BLaER1 (cell line): ENCODE data around the gene METTL17.

Source experiments
- H3K27ac ChIP-seq: shearing (Covaris generic); formaldehyde crosslinking; 2 replicates; pipeline ENCODE4 v1.8.1; 2022
- H3K27me3 ChIP-seq: shearing (Covaris generic); formaldehyde crosslinking; 2 replicates; pipeline ENCODE4 v1.8.1; 2022
- H3K36me3 ChIP-seq: shearing (Covaris generic); formaldehyde crosslinking; 2 replicates; pipeline ENCODE4 v1.8.1; 2022
- H3K4me1 ChIP-seq: shearing (Covaris generic); formaldehyde crosslinking; 2 replicates; pipeline ENCODE4 v1.8.1; 2022
- H3K4me2 ChIP-seq: shearing (Covaris generic); formaldehyde crosslinking; 2 replicates; pipeline ENCODE4 v1.8.1; 2022
- H3K4me3 ChIP-seq: shearing (Covaris generic); formaldehyde crosslinking; 2 replicates; pipeline ENCODE4 v1.8.1; 2022
- H3K9ac ChIP-seq: shearing (Covaris generic); formaldehyde crosslinking; 2 replicates; pipeline ENCODE4 v1.8.1; 2022
- H3K9me3 ChIP-seq: shearing (Covaris generic); formaldehyde crosslinking; 2 replicates; pipeline ENCODE4 v1.8.1; 2022
- H4K20me1 ChIP-seq: shearing (Covaris generic); formaldehyde crosslinking; 2 replicates; pipeline ENCODE4 v1.8.1; 2022
- Cebpa-rat ChIP-seq: shearing (Covaris generic); IDR thresholded peaks from 2 replicates; pipeline ENCODE4 v1.8.1; 2022

Gene METTL17

GRCh38 chr14:21014761-21015190, 25.0 kb downstream of the METTL17 start:
- Histone ChIP-seq H3K27me3 (no peaks in the 10 kb centered on the region), H3K4me3 (no peak overlapping the region), H3K9ac (no peak overlapping the region), H3K36me3 (peaks cover 26% of the 10 kb centered on the region), H3K4me2 (no peak overlapping the region), H3K27ac (no peak overlapping the region), H3K4me1 (no peaks in the 10 kb centered on the region), H3K9me3 (no peaks in the 10 kb centered on the region), H4K20me1 (no peaks in the 10 kb centered on the region)
- no peak for TF ChIP-seq Cebpa-rat

- H3K4me1 ChIP-seq = no peaks in the 10 kb centered on the region
- no peak overlapping the region for H3K4me2 ChIP-seq
- no peaks in the 10 kb centered on the region for H4K20me1 ChIP-seq
- no peak overlapping the region for H3K9ac ChIP-seq
- H3K36me3 ChIP-seq = peaks cover 26% of the 10 kb centered on the region
- no peak overlapping the region for H3K4me3 ChIP-seq
- no peaks in the 10 kb centered on the region for H3K9me3 ChIP-seq
- TF ChIP-seq Cebpa-rat = no peak
- H3K27me3 ChIP-seq = no peaks in the 10 kb centered on the region
- no peak overlapping the region for H3K27ac ChIP-seq
These were observed 25.5 kb downstream of the METTL17 start for GRCh38 chr14:21015312-21015711.

GRCh38 chr14:21016413-21017190, 26.8 kb downstream of the METTL17 start:
- Histone ChIP-seq H3K4me2 (no peak overlapping the region), H4K20me1 (no peaks in the 10 kb centered on the region), H3K9ac (no peak overlapping the region), H3K36me3 (peaks cover 32% of the 10 kb centered on the region), H3K4me3 (no peak overlapping the region), H3K4me1 (no peaks in the 10 kb centered on the region), H3K9me3 (no peaks in the 10 kb centered on the region), H3K27me3 (no peaks in the 10 kb centered on the region), H3K27ac (no peak overlapping the region)
- no peak for TF ChIP-seq Cebpa-rat

- Histone ChIP-seq H3K27me3 (no peaks in the 10 kb centered on the region), H3K9ac (no peak overlapping the region), H4K20me1 (no peaks in the 10 kb centered on the region), H3K4me2 (no peak overlapping the region), H3K4me3 (no peak overlapping the region), H3K9me3 (no peaks in the 10 kb centered on the region), H3K36me3 (peaks cover 32% of the 10 kb centered on the region), H3K27ac (no peak overlapping the region), H3K4me1 (no peaks in the 10 kb centered on the region)
- TF ChIP-seq Cebpa-rat = no peak
These were observed 27.9 kb downstream of the METTL17 start for GRCh38 chr14:21017528-21018245.

GRCh38 chr14:21018286-21018685, 28.5 kb downstream of the METTL17 start:
- H3K4me3 ChIP-seq = no peak overlapping the region
- TF ChIP-seq Cebpa-rat = no peak
- H3K27me3 ChIP-seq = no peaks in the 10 kb centered on the region
- peaks cover 3% of the 10 kb centered on the region for H3K4me1 ChIP-seq
- no peak overlapping the region for H3K27ac ChIP-seq
- no peaks in the 10 kb centered on the region for H3K9me3 ChIP-seq
- no peak overlapping the region for H3K9ac ChIP-seq
- H3K4me2 ChIP-seq = no peak overlapping the region
- peaks cover 32% of the 10 kb centered on the region for H3K36me3 ChIP-seq
- no peaks in the 10 kb centered on the region for H4K20me1 ChIP-seq

- H3K9me3 ChIP-seq = no peaks in the 10 kb centered on the region
These were observed 29.0 kb downstream of the METTL17 start for GRCh38 chr14:21018781-21019180.

GRCh38 chr14:21019366-21019765, 29.6 kb downstream of the METTL17 start:
- H3K4me1 ChIP-seq = peaks cover 14% of the 10 kb centered on the region
- H4K20me1 ChIP-seq = no peaks in the 10 kb centered on the region
- no peak overlapping the region for H3K27ac ChIP-seq
- H3K4me2 ChIP-seq = no peak overlapping the region
- no peaks in the 10 kb centered on the region for H3K27me3 ChIP-seq
- no peak overlapping the region for H3K4me3 ChIP-seq
- TF ChIP-seq Cebpa-rat = no peak
- H3K9ac ChIP-seq = no peak overlapping the region
- H3K9me3 ChIP-seq = no peaks in the 10 kb centered on the region
- peaks cover 32% of the 10 kb centered on the region for H3K36me3 ChIP-seq

More at GRCh38 chr14:21018781-21019180, 29.0 kb downstream of the METTL17 start:
- H3K27ac ChIP-seq = no peak overlapping the region
- no peaks in the 10 kb centered on the region for H4K20me1 ChIP-seq
- no peak for TF ChIP-seq Cebpa-rat
- peaks cover 32% of the 10 kb centered on the region for H3K36me3 ChIP-seq
- no peak overlapping the region for H3K9ac ChIP-seq
- H3K4me1 ChIP-seq = peaks cover 8% of the 10 kb centered on the region
- H3K4me2 ChIP-seq = no peak overlapping the region
- H3K4me3 ChIP-seq = no peak overlapping the region
- no peaks in the 10 kb centered on the region for H3K27me3 ChIP-seq

- Histone ChIP-seq H4K20me1 (no peaks in the 10 kb centered on the region), H3K4me1 (peaks cover 20% of the 10 kb centered on the region), H3K9me3 (no peaks in the 10 kb centered on the region), H3K4me2 (no peak overlapping the region), H3K36me3 (peaks cover 32% of the 10 kb centered on the region), H3K27me3 (no peaks in the 10 kb centered on the region), H3K4me3 (no peak overlapping the region), H3K27ac (no peak overlapping the region), H3K9ac (no peak overlapping the region)
- TF ChIP-seq Cebpa-rat = no peak
These were observed 31.3 kb downstream of the METTL17 start for GRCh38 chr14:21020977-21021545.

GRCh38 chr14:21022686-21023085, 32.9 kb downstream of the METTL17 start:
- Histone ChIP-seq H3K27me3 (no peaks in the 10 kb centered on the region), H3K9ac (no peak overlapping the region), H3K4me2 (0 out of 2 replicates have a peak overlapping the region, but pooled peaks have one; percentile 94), H3K4me1 (peaks cover 30% of the 10 kb centered on the region), H3K27ac (no peak overlapping the region), H3K9me3 (no peaks in the 10 kb centered on the region), H3K4me3 (no peak overlapping the region), H4K20me1 (no peaks in the 10 kb centered on the region), H3K36me3 (peaks cover 26% of the 10 kb centered on the region)
- TF ChIP-seq Cebpa-rat = no peak

- peaks cover 30% of the 10 kb centered on the region for H3K4me1 ChIP-seq
- no peaks in the 10 kb centered on the region for H3K27me3 ChIP-seq
- H3K36me3 ChIP-seq = peaks cover 21% of the 10 kb centered on the region
- no peak overlapping the region for H3K9ac ChIP-seq
- H4K20me1 ChIP-seq = no peaks in the 10 kb centered on the region
- H3K9me3 ChIP-seq = no peaks in the 10 kb centered on the region
- no peak overlapping the region for H3K27ac ChIP-seq
- TF ChIP-seq Cebpa-rat = no peak
- no peak overlapping the region for H3K4me3 ChIP-seq
- peak overlapping the region; percentile 94; the same call in 1 of the 2 replicates for H3K4me2 ChIP-seq
These were observed 33.4 kb downstream of the METTL17 start for GRCh38 chr14:21023174-21023573.
